HG02763 (cell line): ENCODE data around the gene LARGE1.

Experiments used
- ATAC-seq: cut with Tn5 transposase; IDR thresholded peaks from one replicate; pipeline ENCODE4 v1.9.1; 2021; ENCODE audit warnings: mild to moderate bottlenecking, moderate library complexity; ENCODE audit not compliant: unreplicated experiment

The LARGE1 gene

GRCh38 chr22:33828302-33828701, 92.0 kb downstream of the LARGE1 start:
- ATAC-seq = no peak

- ATAC-seq = no peak
These were observed 94.5 kb downstream of the LARGE1 start for GRCh38 chr22:33825761-33826160.

- no peak for ATAC-seq
These were observed 96.7 kb downstream of the LARGE1 start for GRCh38 chr22:33823552-33823951.

- ATAC-seq = no peak
These were observed 99.0 kb downstream of the LARGE1 start for GRCh38 chr22:33821290-33821689.

GRCh38 chr22:33819743-33820142, 100.5 kb downstream of the LARGE1 start:
- ATAC-seq = no peak

- ATAC-seq = no peak
These were observed 102.7 kb downstream of the LARGE1 start for GRCh38 chr22:33817512-33818127.

- no peak for ATAC-seq
These were observed 107.8 kb downstream of the LARGE1 start for GRCh38 chr22:33812360-33812977.

GRCh38 chr22:33811686-33812085, 108.6 kb downstream of the LARGE1 start:
- ATAC-seq = no peak

- no peak for ATAC-seq
These were observed 109.1 kb downstream of the LARGE1 start for GRCh38 chr22:33811208-33811607.

- ATAC-seq = no peak
These were observed 112.8 kb downstream of the LARGE1 start for GRCh38 chr22:33807470-33807869.

GRCh38 chr22:33806191-33806590, 114.1 kb downstream of the LARGE1 start:
- no peak for ATAC-seq

- ATAC-seq = no peak
These were observed 116.6 kb downstream of the LARGE1 start for GRCh38 chr22:33803371-33804282.

GRCh38 chr22:33798401-33798800, 121.9 kb downstream of the LARGE1 start:
- ATAC-seq = no peak

- ATAC-seq = no peak
These were observed 123.8 kb downstream of the LARGE1 start for GRCh38 chr22:33796494-33796893.

GRCh38 chr22:33793475-33793874, 126.8 kb downstream of the LARGE1 start:
- no peak for ATAC-seq

GRCh38 chr22:33792832-33793231, 127.4 kb downstream of the LARGE1 start:
- ATAC-seq = no peak

GRCh38 chr22:33789690-33790253, 130.5 kb downstream of the LARGE1 start:
- ATAC-seq = no peak

- ATAC-seq = no peak
These were observed 131.3 kb downstream of the LARGE1 start for GRCh38 chr22:33788927-33789326.

- no peak for ATAC-seq
These were observed 132.4 kb downstream of the LARGE1 start for GRCh38 chr22:33787645-33788456.

GRCh38 chr22:33786149-33786548, 134.1 kb downstream of the LARGE1 start:
- ATAC-seq = no peak
